Endodermal cell (in vitro differentiated cells): Measurements from ENCODE around the gene RASD1. TPM values are rescaled to one million over a fixed set of nuclear protein-coding genes. Genes with fewer than 3 reads are reported as not detected.
A peak's percentile ranks its signal among the peaks of the same experiment; 100 is the strongest.

Experiments used
- DNase-seq: peaks from one replicate; pipeline ENCODE4 v3.0.0-alpha.2; 2017
- H3K27ac ChIP-seq: 2 replicates; pipeline ENCODE4 v1.5.1; 2013; ENCODE audit warnings: mild to moderate bottlenecking, low read depth, low read length, moderate library complexity
- H3K27me3 ChIP-seq: 2 replicates; pipeline ENCODE4 v1.6.1; 2013; ENCODE audit warnings: mild to moderate bottlenecking, low read length, moderate library complexity; ENCODE audit not compliant: insufficient read depth, control insufficient read depth, poor library complexity, severe bottlenecking
- H3K36me3 ChIP-seq: 2 replicates; pipeline ENCODE4 v1.7.0; 2013; ENCODE audit warnings: mild to moderate bottlenecking, low read length, moderate library complexity; ENCODE audit not compliant: control insufficient read depth, insufficient read depth
- H3K4me1 ChIP-seq: one replicate; pipeline ENCODE4 v1.7.0; 2013; ENCODE audit warnings: low read length; ENCODE audit not compliant: control insufficient read depth, insufficient read depth
- H3K4me3 ChIP-seq: 2 replicates; pipeline ENCODE4 v1.5.1; 2013; ENCODE audit warnings: mild to moderate bottlenecking, low read length, moderate library complexity
- H3K9ac ChIP-seq: 2 replicates; pipeline ENCODE4 v1.6.1; 2013; ENCODE audit warnings: mild to moderate bottlenecking, low read length, moderate library complexity; ENCODE audit not compliant: poor library complexity, severe bottlenecking; ENCODE audit errors: extremely low read depth
- H3K9me3 ChIP-seq: 2 replicates; pipeline ENCODE4 v1.6.1; 2013; ENCODE audit warnings: mild to moderate bottlenecking, low read length, moderate library complexity; ENCODE audit not compliant: control insufficient read depth
- H3K27ac Mint-ChIP-seq: 2 replicates; pipeline ENCODE4 v1.8.0; 2020; ENCODE audit warnings: mixed read lengths
- H3K27me3 Mint-ChIP-seq: 2 replicates; pipeline ENCODE4 v1.8.0; 2021; ENCODE audit warnings: mild to moderate bottlenecking, mixed read lengths; ENCODE audit not compliant: insufficient read depth
- H3K36me3 Mint-ChIP-seq: 2 replicates; pipeline ENCODE4 v1.8.0; 2020; ENCODE audit warnings: low read depth, mixed read lengths
- H3K4me1 Mint-ChIP-seq: 2 replicates; pipeline ENCODE4 v1.8.0; 2020; ENCODE audit warnings: mixed read lengths
- H3K4me3 Mint-ChIP-seq: 2 replicates; pipeline ENCODE4 v1.8.0; 2020; ENCODE audit warnings: mild to moderate bottlenecking, moderate library complexity, mixed read lengths
- H3K9me3 Mint-ChIP-seq: 2 replicates; pipeline ENCODE4 v1.8.0; 2020; ENCODE audit warnings: mild to moderate bottlenecking, mixed read lengths
- CTCF ChIP-seq: fragments of 200-600 bp; sonication (generic); conservative IDR thresholded peaks from 2 replicates; pipeline ENCODE4 v1.5.0; 2021; ENCODE audit warnings: antibody characterized with exemption, mild to moderate bottlenecking
- WGBS, 2 experiments: methylation state at CpG; one replicate each; pipeline versions ENCODE4 v1.1.5 to v1.1.7; 2013; ENCODE audit warnings: missing lambda C conversion rate in 2 of 2, mixed read lengths in 1 of 2; ENCODE audit not compliant: insufficient coverage in 1 of 2, insufficient read length in 1 of 2; 5-methylcytosine and 5-hydroxymethylcytosine counted together
- total RNA-seq, 2 donors: library from RNA; stranded (reverse); fragmentation: NEBNext Ultra II Directional in 1 of 2; extraction: Animal tissue kit (Norgen Biotek cat#: 25700) in 1 of 2; gene quantifications; 2 replicates in 1 of 2; 3 replicates in 1 of 2; pipeline ENCODE4 v1.2.1, GENCODE V29; 2021

The RASD1 gene
- total RNA-seq, 2 donors from 2014 or later, result 1.9 to 2.5 TPM

GRCh38 chr17:17445296-17445924 lies 50.8 kb downstream of the RASD1 start:
- H3K9me3 ChIP-seq, result peaks cover 8% of the 10 kb centered on the region
- no peak overlapping the region for H3K27ac Mint-ChIP-seq
- H3K27me3 ChIP-seq, result no peaks in the 10 kb centered on the region
- peak; percentile 67 for DNase-seq
- H3K4me3 Mint-ChIP-seq, result no peak overlapping the region
- TF ChIP-seq CTCF, result no peak
- H3K36me3 Mint-ChIP-seq, result no peaks in the 10 kb centered on the region
- H3K27ac ChIP-seq, result no peak overlapping the region
- 77 to 82% methylated on average over 3 to 8 of the region's 8 CpGs for WGBS, 2 experiments
- H3K27me3 Mint-ChIP-seq, result peaks cover 2% of the 10 kb centered on the region
- no peak overlapping the region for H3K4me3 ChIP-seq
- no peak overlapping the region for H3K9ac ChIP-seq
- H3K9me3 Mint-ChIP-seq, result peaks cover 16% of the 10 kb centered on the region
- H3K4me1 Mint-ChIP-seq, result peaks cover 36% of the 10 kb centered on the region
- no peaks in the 10 kb centered on the region for H3K36me3 ChIP-seq
- H3K4me1 ChIP-seq, result peaks cover 7% of the 10 kb centered on the region

Other genes starting within 250 kb of the RASD1 start
- 10 to 100 TPM; 63.1 to 67.5 TPM for gene COPS3, start 215.1 kb downstream of the RASD1 start, total RNA-seq
- gene NT5M, start 193.0 kb downstream of the RASD1 start, total RNA-seq, result 10 to 100 TPM in 1 of 2 donors, 1 to 10 TPM in 1; 6.5 to 11.8 TPM
- 10 to 100 TPM; 18.4 to 20.5 TPM for gene MED9, start 19.4 kb downstream of the RASD1 start, total RNA-seq
- gene PEMT, start 95.3 kb upstream of the RASD1 start, total RNA-seq, result 10 to 100 TPM; 38.3 to 52.7 TPM
- 10 to 100 TPM; 35.9 to 42.9 TPM for gene RAI1, start 185.1 kb upstream of the RASD1 start, total RNA-seq